Measurements from ENCODE around the gene RPRD1B. TPM values are rescaled to one million over a fixed set of nuclear protein-coding genes. Genes with fewer than 3 reads are reported as not detected.

Gene RPRD1B
- total RNA-seq, 1 experiment from 2014 or later = 112 TPM

DNA sequence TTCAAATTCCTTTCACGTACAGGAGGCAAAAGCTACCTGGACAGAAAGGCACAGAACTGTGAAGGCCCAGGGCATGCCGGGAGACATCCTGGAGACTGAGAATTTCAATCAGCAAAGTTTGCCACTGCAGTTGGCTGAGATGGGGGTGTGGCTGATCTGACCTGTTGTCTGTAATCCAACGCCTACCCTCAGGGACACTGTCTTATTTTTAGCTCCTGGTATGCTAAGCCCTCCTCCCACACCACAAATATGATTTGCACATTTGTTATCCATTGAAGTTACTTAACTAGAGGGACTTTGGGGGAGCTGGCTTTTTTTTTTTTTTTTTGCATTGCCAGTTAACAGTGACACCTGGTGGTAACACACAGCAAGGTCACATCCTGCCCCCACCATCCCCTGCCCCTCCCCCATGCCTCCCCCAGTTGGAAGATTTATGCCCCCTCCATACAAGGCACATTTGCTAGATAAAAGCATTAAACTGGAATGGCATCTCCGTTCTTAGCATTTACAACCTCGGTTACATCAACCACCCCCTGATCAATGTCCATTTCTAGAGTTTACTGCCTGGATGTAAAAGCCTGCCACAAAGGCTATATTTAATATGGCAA, 40.6 kb upstream of the RPRD1B start:
- BruUV-seq (replicated peaks) = no TSS peak

DNA sequence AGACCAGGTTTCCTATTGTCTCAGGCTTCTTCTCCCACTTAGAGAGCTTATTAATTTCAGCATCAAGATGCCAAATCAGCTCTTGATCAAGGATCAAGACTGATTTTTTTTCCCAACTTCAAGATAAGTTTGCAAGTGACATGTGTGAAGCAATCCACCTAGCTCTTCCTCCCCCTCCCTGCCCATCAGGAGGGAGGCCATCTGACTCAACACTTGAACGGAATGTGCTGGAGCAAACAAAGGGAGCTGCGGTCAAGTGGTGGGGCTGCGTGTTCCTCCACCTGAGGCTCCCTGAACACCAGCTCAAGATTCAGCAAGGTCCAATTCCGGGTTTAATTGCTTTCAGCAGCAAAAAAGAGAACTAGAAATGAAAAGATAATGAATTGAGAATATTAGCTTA, 39.0 kb upstream of the RPRD1B start:
- ChIA-PET POLR2A (no interaction called here), CTCF (interaction anchor here (0.9 to 1.2 kb wide), 2 partner anchors 10 to 11 kb away, joined by 3 to 4 read pairs; no protein-coding TSS in a partner anchor)
- Histone ChIP-seq H3K27me3 (replicated peaks; ENCODE audit: control insufficient read depth, insufficient read depth, low read length) (no peaks in the 10 kb centered on the region), H3K9me3 (no peaks in the 10 kb centered on the region), H3K4me3 (ENCODE audit: low read depth, low read length) (no peak overlapping the region), H3K4me1 (peaks cover 17% of the 10 kb centered on the region), H3K36me3 (ENCODE audit: control insufficient read depth, insufficient read depth, low read length) (peaks cover 14% of the 10 kb centered on the region)
- DNase-seq = peak in 1 of 2 experiments; percentile 51
- Mint-ChIP-seq H3K4me3 (ENCODE audit: unreplicated experiment) (no peak overlapping the region), H3K27ac (ENCODE audit: unreplicated experiment) (no peak overlapping the region), H3K4me1 (ENCODE audit: low read depth, unreplicated experiment) (peaks cover 21% of the 10 kb centered on the region), H3K27me3 (ENCODE audit: insufficient read depth, unreplicated experiment) (no peaks in the 10 kb centered on the region), H3K36me3 (ENCODE audit: insufficient read depth, unreplicated experiment) (peaks cover 49% of the 10 kb centered on the region), H3K9me3 (ENCODE audit: unreplicated experiment) (no peaks in the 10 kb centered on the region)
- BruUV-seq (replicated peaks) = no TSS peak
- TF ChIP-seq, protein P1, sequence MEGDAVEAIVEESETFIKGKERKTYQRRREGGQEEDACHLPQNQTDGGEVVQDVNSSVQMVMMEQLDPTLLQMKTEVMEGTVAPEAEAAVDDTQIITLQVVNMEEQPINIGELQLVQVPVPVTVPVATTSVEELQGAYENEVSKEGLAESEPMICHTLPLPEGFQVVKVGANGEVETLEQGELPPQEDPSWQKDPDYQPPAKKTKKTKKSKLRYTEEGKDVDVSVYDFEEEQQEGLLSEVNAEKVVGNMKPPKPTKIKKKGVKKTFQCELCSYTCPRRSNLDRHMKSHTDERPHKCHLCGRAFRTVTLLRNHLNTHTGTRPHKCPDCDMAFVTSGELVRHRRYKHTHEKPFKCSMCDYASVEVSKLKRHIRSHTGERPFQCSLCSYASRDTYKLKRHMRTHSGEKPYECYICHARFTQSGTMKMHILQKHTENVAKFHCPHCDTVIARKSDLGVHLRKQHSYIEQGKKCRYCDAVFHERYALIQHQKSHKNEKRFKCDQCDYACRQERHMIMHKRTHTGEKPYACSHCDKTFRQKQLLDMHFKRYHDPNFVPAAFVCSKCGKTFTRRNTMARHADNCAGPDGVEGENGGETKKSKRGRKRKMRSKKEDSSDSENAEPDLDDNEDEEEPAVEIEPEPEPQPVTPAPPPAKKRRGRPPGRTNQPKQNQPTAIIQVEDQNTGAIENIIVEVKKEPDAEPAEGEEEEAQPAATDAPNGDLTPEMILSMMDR (IDR thresholded peaks at IDR 0.05; ENCODE audit: insufficient read depth in 1 of 2, low read depth in 1 of 2, low read length in 1 of 2, severe bottlenecking in 1 of 2, unreplicated experiment in 1 of 2) = no peak
- intact Hi-C loops (cut with micrococcal nuclease; ENCODE audit: unreplicated experiment) = loop anchor here (5.0 kb wide), 4 partner anchors 52 to 342 kb away; partner anchors contain the start of gene VSTM2L

More for the DNA sequence above, 40.6 kb upstream of the RPRD1B start:
- Histone ChIP-seq H3K9me3 (no peaks in the 10 kb centered on the region), H3K4me1 (peaks cover 31% of the 10 kb centered on the region), H3K27me3 (replicated peaks; ENCODE audit: control insufficient read depth, insufficient read depth, low read length) (no peaks in the 10 kb centered on the region), H3K4me3 (ENCODE audit: low read depth, low read length) (no peak overlapping the region), H3K36me3 (ENCODE audit: control insufficient read depth, insufficient read depth, low read length) (peaks cover 14% of the 10 kb centered on the region)
- Mint-ChIP-seq H3K27me3 (ENCODE audit: insufficient read depth, unreplicated experiment) (no peaks in the 10 kb centered on the region), H3K9me3 (ENCODE audit: unreplicated experiment) (no peaks in the 10 kb centered on the region), H3K4me1 (ENCODE audit: low read depth, unreplicated experiment) (peaks cover 30% of the 10 kb centered on the region), H3K4me3 (ENCODE audit: unreplicated experiment) (no peak overlapping the region), H3K36me3 (ENCODE audit: insufficient read depth, unreplicated experiment) (peaks cover 45% of the 10 kb centered on the region), H3K27ac (ENCODE audit: unreplicated experiment) (no peak overlapping the region)
- TF ChIP-seq, protein P1 (IDR thresholded peaks at IDR 0.05; ENCODE audit: insufficient read depth in 1 of 2, low read depth in 1 of 2, low read length in 1 of 2, severe bottlenecking in 1 of 2, unreplicated experiment in 1 of 2) = peak; percentile 88 to 97
- DNase-seq = peak in 1 of 2 experiments; percentile 57
- ChIA-PET POLR2A (interaction anchor here (0.6 kb wide), 4 partner anchors 14 to 231 kb away, joined by 3 to 5 read pairs (median 4); no protein-coding TSS in a partner anchor), CTCF (interaction anchor here (0.5 to 1.7 kb wide), 53 partner anchors 9 to 962 kb away, joined by 3 to 9 read pairs (median 4); partner anchors contain the start of gene CTNNBL1)
- intact Hi-C loops (cut with micrococcal nuclease; ENCODE audit: unreplicated experiment) = loop anchor here (5.0 kb wide), 4 partner anchors 51 to 341 kb away; partner anchors contain the start of gene VSTM2L

DNA sequence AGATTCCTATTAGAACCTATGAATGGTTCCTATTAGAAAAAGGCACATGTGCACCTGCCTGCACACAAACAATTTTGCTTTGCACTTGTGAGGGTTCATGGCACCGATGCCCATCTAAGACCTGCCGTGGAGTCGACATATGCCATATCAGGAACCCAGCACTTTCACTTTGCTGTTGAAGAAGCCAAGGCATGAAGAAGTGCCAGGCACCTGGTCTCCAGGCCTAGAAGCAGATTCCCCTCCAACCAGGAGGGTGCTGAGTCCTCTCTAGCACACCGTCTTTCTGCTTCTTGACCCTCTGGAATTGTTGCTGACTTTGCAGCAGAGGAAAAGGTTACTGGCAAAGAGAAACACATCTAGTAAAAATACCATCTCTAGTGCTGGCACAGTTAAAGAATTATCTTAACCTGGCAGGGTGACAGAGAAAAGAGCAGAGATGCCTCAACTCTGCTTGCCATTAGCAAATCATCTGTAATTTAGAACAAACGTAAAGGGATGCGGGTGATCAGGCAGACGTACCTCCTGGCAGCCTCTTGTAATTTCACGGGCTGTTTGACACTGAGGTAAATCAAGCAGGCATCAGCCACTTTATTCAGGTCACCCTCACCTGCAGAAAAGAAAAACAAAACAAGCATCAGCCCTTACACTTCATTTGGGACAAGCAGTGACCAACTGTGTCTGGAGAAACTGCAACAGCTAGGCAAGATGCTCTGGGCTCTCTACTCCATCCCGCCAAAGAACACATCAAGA, 37.5 kb upstream of the RPRD1B start:
- DNase-seq = no peak
- TF ChIP-seq, protein P1 (IDR thresholded peaks at IDR 0.05; ENCODE audit: insufficient read depth in 1 of 2, low read depth in 1 of 2, low read length in 1 of 2, severe bottlenecking in 1 of 2, unreplicated experiment in 1 of 2) = no peak
- Histone ChIP-seq H3K4me1 (peaks cover 7% of the 10 kb centered on the region), H3K27me3 (replicated peaks; ENCODE audit: control insufficient read depth, insufficient read depth, low read length) (no peaks in the 10 kb centered on the region), H3K36me3 (ENCODE audit: control insufficient read depth, insufficient read depth, low read length) (peaks cover 19% of the 10 kb centered on the region), H3K4me3 (ENCODE audit: low read depth, low read length) (no peak overlapping the region), H3K9me3 (no peaks in the 10 kb centered on the region)
- Mint-ChIP-seq H3K27me3 (ENCODE audit: insufficient read depth, unreplicated experiment) (no peaks in the 10 kb centered on the region), H3K27ac (ENCODE audit: unreplicated experiment) (no peak overlapping the region), H3K9me3 (ENCODE audit: unreplicated experiment) (no peaks in the 10 kb centered on the region), H3K4me1 (ENCODE audit: low read depth, unreplicated experiment) (peaks cover 6% of the 10 kb centered on the region), H3K4me3 (ENCODE audit: unreplicated experiment) (no peak overlapping the region), H3K36me3 (ENCODE audit: insufficient read depth, unreplicated experiment) (peaks cover 52% of the 10 kb centered on the region)
- ChIA-PET POLR2A (no interaction called here), CTCF (interaction anchor here (0.8 kb wide), 1 partner anchor 9 kb away, joined by 3 read pairs; no protein-coding TSS in a partner anchor)
- BruUV-seq (replicated peaks) = no TSS peak
- intact Hi-C loops (cut with micrococcal nuclease; ENCODE audit: unreplicated experiment) = no loop called here
